NOMO-1 treated with DMSO at 0.1 percent for 48 hours (cell line): Measurements from ENCODE around the gene SUGT1.
"Not testable (repeated sequence)": the region's sequence is repeated elsewhere in the genome, so short reads cannot be mapped to it uniquely, and the experiment has no call there.

Experiments used
- DNase-seq: peaks from one replicate; lab custom pipeline; 2025; ENCODE audit not compliant: unreplicated experiment; lab: John Stamatoyannopoulos, UW

SUGT1 gene

DNA sequence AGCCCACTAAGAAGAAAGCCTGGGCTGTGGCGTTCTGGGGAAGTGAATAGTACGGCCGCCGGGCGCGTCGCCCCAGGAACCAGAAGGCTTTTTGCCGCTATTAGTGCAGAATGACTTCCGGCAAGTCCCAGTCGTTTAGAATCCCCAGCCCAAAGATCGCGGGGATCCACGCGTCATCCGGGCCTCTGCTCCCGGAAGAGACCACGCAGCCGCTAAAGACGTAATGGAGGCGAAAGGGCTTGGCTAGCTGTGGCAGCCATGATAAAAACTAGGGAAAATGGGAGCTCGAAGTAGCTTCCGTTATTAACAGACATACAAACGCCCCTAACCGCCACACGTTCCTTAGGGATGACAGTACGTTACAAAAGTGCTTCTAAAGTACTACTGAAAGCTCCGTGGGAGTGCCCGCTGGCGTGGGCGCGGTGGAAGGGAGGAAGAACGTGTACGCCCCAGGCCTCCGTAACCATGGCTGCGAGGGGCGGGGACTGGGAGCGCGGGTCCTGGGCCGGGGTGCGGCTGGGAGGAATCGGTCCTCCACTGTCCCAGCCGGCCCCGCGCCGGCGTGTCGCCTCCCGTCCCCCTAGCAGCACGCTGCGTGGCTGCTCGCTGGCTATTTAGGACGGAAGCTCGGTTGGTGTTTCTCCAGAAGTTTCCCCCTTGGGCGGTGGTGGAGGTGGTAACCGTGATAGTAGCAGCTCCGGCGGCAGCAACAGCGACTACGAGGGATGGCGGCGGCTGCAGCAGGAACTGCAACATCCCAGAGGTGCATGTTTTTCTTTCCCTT, at the start of gene SUGT1:
Gene SUGT1 (plus strand): TSS at position 641 of the 784 bp plus-strand sequence. CDS start 85 bp downstream, at position 726.
- DNase-seq = peak; percentile 95

DNA sequence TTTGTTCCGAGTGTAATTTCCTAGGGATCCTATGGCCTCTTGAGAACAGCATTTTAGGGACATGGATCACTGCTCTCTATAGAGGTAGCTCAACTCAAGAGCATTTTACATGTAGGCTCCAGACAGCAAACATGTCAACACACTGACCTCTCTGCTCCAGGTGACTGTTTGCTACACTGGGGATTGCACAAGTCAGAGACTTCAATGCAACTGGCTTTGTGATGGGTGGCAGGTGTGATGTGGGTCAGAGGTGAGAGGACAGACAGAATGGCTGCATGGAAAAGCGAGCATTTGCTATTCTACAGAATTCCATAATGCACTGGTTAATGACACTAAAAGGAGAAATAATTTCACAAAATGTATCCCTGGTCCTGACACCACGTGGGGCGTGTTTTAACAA, 49.3 kb upstream of the SUGT1 start:
- not testable (repeated sequence) for DNase-seq

DNA sequence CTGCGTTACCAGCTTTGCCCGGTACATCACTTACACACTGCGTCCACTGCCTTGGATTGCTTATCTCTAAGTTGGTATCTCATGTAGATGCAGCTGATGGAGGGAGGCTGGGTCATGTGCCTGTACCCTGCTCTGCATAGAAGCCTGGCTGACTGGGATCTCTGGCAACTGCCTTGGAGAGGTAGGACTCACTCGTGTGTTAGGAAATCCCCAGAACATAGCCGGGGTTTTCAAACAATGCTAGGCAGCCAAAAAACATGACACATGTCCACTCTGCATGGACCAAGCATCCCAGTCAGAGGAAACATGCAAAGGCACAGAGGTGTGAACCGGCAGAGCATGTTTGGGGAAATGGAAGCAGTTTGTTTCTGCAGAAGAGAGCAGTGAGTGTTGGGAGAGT, 46.5 kb upstream of the SUGT1 start:
- not testable (repeated sequence) for DNase-seq

DNA sequence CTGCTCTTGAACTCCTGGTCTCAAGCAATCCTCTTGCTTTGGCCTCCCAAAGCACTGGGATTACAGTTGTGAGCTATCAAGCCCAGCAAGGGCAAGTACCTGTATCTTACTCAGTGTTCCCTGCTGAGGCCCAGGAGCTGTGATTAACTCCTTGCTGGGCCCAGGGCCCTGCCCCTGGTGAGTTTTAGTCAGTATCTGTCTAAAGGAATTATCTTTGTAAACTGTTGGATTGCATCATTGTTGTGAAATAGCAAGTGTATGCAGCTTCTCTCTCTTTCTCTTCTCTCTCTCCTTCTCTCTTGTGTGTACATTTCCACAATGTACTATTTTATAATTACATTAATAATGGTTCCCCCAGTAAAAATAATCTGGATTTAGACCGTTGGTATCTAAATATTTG, 45.8 kb upstream of the SUGT1 start:
- peak; percentile 38 for DNase-seq

DNA sequence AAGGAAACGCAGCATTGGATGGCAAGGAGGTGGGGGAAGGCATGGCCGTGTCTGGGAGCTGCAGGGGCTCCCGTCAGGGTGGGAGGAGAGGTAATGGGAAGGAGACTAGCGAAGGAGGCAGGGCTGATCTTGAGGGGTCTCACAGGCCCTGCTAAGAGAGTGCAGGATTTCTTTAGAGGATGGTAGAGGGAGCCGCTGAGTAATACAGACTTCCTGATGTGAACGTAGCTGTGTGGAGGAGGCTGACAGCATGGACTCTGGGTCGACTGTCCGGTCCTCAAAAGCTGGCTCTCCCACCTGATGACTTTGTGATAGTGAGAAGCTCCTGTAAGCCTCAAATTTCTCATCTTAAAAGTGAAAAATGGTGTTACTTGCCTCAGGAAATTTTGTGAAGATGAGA, 44.5 kb upstream of the SUGT1 start:
- DNase-seq = not testable (repeated sequence)

DNA sequence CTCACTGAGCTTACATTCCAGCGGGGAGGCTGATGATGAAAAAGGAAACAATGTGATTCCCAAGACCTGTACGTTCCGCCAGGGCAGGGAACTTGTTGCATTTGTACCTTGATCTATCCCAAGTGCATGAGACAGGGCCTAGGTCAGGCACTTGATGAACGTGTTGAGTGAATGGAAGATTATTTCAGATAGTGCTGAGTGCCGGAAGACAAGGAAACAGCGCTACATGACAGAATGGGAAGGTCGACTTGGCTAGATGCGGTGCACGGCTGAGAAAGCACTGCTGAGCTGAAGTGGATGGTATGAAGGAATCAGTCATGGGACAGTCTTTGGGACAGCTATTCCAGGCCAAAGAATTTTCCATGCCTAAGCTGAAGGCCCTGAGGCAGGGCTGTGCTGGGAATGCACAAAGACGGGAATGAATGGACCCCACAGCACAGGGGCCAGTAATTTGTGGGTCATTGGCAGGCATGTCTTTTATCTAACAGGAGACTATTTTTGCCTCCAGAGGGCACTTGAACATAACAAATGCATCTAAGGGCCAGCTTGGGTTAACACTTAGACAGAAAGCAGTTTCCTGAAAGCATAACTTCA, 43.5 kb upstream of the SUGT1 start:
- peak; percentile 51 for DNase-seq

DNA sequence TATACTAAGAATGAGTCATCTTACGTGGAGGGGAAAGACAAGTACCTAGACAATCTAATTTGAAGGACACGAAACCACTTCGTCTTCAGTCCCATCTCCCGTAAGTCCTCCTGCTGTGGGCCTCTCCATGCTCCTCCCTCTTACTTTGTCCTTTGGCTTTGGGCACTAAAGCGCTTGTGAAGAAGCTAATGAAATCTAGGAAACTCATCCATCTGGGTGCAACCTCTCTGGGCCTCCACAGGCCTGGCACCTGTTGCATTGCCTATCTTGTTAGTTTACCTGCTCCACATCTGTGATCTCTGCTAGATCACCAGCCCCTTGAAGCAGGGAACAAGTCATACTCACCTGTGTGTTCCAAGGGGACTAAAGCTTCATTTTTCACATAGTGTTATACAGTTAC, 42.5 kb upstream of the SUGT1 start:
- DNase-seq = not testable (repeated sequence)

DNA sequence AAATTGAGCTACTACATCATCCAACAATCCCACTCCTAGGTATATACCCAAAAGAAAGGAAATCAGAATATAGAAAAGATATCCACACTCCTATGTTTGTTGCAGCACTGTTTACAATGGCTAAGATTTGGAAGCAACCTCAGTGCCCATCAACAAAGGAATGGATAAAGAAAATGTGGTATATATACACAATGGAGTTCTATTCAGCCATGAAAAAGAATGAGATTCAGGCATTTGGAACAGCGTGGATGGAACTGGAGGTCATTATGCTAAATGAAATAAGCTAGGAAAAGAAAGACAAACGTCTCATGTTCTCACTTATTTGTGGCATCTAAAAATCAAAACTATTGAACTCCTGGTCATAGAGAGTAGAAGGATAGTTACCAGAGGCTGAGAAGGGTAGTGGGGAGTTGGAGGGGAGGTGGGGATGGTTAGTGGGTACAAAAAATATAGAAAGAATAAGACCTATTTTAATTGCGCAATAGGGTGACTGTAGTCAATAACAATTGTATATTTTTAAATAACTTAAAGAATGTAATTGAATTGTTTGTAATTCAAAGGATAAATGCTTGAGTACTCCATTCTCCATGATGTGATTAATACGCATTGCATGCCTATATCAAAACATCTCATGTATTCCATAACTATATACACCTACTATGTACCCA, 37.4 kb upstream of the SUGT1 start:
- no peak for DNase-seq

DNA sequence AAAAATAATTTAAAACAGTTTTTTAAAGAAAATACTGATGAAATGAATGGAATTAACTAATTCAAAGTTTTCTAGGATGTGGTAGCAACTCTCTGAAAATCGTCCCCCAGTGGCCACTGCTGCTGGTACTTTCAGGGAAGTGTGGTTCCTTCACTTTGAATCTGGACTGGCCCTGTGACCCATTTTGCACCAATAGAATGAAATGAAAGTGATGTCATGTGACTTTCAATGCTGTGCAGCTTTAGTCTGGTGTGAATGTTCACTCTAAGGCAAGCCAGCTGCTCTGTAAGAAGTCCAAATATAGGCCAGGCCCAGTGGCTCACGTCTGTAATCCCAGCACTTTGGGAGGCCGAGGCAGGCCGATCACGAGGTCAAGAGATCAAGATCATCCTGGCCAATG, 36.8 kb upstream of the SUGT1 start:
- no peak for DNase-seq

DNA sequence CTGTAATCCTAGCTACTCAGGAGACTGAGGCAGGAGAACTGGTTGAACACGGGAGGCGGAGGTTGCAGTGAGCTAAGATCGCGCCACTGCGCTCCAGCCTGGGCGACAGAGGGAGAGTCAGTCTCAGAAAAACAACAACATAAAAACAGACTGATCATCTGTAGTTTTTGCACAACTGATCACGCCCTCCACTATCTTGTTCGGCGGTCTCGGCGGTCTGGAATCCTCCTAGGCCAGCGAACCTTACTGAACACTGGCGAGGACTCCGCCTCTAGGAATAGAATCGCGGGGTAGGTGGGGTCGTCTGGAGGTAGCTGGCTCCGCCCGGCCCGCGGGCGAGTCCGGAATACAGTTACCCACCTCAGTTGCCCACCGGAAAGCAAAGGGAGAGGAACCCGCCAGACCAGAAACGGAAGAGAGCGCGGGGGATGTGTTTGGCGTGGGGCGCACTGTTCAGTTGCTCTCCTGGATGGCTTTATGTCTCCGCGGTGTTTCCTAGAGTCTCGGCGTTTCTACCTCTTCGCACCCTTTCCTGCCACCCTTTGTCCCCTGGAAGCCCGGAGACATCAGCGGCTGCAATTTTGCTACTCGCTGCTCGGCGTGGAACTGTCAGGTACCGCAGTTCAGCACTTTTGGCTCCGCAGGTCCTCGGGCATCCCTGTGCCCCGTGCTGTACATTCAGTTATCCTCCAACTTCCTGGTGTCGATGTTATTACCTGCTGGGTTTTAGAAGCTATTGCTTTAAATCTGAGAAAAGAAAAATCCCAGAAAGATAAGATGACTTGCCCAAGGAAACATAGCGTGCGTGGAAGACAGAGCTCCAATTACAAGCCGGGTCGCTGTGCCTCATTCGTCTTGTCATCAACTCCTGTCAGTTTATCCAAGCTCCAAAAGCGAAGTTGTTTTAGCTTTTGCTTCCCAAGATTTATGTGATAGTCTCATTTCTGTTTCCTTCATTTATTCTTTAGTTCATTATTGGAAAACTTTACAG, 35.3 kb upstream of the SUGT1 start:
- peak; percentile 87 for DNase-seq

DNA sequence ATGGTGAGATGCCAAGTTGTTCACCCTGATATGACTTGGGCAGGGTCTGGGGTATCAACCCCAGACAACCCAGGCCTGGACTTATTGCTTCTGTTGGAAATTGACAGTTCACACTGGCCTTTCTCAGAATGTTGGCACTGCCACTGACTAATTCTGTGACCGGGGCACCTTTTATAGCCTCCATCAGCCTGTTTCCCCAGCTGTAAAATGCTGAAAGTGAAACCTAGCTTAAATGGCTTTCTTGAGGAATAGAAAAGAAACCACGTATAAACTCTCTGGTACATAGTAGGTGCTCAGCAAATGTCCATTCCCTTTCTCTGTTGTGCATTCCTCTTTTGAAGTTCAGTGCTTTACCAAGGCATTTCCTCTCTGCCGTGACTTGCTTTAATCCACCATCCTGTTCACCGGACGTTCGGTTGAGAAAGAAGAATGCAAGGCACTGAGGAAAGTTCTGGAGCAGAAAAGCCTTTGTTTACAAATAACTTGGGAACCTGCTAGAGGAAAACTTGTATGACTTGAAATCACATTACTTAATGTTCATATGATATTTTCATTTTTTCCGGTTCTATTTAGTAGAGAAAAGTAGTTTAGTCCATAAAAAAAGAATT, 21.4 kb upstream of the SUGT1 start:
- DNase-seq = not testable (repeated sequence)

DNA sequence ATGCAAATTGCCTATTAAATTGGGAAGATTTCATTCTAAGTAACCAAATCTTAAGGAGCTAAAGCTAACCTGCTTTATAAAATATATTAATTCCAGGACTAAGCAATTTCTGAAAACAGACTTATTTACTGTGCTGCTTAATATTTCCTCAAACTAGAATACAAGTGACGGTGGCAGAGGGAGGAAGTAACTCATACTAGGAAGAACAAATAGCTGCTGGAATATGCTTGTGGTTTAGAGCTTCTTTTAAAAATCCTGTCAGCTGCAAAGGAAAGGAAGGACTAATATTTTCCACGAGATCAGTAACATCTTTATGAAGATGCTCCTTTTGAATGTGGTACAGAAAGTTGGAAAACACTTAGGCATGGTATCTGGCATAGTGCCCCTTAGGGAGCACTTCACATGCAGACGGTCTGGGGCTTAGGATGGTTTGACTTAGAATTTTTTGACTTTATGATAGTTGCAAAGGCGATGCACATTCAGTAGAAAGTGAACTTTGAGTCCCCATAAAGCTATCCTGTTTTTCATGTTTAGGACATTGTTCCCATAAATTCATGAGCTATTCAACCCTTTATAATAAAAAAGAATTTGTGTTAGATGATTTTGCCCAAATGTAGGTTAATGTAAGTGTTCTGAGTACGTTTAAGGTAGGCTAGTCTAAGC, 13.8 kb upstream of the SUGT1 start:
- DNase-seq = no peak

DNA sequence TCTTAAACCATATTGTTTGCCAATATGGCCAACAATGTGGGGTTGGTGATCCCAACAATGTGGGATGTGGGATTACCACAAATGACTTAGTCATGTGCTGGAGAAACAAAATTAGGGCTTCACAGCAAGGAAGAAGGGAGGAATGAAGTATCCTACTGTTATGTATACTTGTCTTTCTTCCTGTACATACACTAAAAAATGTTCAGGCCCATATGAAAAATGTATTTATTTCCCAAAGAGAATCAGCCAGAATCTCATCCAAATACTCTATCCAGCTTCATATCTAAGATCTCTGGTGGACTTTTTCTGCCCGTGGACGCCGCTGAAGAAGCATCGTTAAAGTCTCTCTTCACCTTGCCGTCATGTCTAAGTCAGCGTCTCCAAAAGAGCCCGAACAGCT, 10.5 kb upstream of the SUGT1 start, which contains the start of gene HNRNPA1L2:
Gene HNRNPA1L2 (plus strand): TSS at position 301 of the 400 bp plus-strand sequence. CDS start 62 bp downstream, at position 363.
- DNase-seq = no peak

DNA sequence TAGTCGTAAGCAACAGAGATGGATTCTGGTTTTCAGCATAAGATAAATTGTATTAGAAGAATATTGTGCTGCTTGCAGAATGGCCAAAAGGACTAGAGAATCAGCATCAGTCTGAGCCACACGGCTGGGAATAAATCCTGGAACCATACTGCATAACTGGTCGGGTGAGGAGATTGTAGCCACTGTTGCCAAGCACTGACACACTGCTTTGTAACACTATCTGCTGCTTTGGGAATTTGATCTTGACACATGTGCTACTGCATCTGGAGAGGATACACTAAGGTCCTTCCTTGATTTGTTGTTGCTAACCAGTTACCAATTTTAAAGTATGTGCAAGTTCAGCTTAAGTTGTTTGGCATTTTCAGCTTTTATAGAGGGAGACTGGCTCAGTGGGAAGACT, 8.5 kb upstream of the SUGT1 start:
- no peak for DNase-seq

DNA sequence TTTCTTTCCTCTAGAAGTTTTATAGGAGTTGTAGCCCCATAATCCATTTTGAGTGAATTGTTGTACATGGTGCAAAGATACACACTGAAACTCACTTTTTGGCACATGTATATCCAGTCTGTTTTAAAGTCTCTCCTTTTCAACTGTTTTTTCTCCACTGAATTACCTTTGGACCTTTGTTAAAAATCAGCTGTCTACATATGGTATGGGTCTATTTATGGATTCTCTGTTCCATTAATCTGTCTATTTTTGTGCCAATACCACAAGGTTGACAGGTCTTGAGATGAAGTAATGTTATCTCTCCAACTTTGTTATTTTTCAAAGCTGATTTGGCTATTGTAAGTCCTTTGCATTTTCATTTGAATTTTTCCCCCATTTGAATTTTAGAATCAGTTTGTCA, 5.7 kb upstream of the SUGT1 start:
- DNase-seq = no peak

DNA sequence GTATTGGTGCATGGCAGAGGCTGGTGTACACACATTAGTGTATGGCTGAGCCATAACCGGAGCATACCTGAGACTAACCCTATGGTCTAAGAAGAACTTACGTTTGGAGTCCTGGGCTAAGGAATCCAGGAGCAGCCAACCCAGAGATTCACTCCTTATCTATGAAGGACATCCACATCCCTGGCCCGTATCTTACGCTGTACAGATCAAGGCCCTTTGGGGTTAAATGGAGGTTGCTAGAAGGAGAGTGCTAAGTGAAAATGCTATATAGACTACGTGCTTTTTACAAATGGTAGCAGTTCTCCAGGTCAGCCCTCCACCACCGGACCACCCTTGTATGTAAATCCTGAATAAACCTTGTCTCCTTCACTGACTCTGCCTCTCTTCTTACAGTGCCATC, 1.9 kb upstream of the SUGT1 start:
- no peak for DNase-seq

DNA sequence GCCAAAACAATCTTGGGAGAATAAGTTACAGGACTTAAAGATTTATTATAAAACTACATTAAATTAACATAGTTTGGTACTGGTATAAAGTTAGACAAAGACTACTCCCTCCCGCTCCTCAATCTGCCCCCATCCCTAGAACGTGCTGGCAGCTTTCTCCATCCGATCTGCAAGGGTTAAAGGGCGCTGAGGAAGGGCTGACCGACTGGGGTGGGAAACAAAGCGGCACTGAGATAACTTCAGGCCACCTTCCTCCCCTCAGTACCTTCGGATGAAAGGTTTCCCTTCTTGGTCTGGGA, 790 bp upstream of the SUGT1 start:
- no peak for DNase-seq

DNA sequence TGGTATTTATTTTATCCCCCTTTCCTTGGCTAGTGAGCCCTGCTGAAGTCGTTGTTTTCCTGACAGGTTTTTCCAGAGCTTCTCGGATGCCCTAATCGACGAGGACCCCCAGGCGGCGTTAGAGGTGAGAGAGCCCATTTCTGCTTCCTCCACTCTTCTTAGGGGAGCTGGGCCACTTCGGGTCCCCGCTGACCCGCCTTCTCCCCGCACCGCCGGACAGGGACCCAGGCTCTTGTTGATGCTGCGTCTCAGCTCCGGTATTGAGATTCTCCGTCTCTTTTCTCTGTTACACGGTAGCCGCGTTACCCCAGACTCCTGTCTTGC, 306 bp downstream of the SUGT1 start:
- DNase-seq = no peak

DNA sequence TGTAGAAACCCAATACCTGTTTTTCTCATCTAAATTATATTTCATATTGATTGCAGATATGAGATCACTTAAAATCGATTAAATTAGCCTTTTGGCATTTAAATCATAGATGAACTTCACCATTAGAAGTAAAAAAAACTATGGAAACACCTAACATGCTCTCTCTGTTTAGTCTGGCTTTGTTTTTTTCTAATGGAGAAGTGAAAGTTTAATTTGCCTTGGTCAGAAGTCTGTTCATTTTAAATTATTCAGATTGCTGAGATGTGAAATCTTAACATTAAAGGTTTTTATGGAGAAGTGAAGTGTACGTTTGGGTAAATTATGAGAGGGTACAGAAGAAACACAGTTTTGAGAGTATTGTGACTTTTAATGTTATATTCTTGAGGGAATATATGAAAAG, 6.7 kb downstream of the SUGT1 start:
- no peak for DNase-seq

DNA sequence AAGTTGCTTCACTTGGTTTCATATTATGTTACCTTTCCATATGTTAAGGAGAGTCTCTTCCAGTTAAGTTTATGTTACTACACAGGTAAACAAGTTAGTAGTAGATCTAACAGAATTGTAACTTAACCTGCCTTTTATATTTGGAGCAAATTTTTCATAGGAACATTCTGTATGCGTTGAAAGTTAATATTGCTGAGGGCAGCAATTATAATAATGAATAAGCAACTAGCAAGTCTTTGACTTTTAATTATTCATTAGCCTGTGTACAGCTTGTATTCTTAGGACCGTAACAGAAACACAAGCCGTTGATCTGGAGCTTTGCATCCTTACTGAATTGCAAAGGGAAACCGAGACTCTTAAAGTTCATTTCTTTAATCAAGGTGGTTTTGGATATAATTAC, 11.6 kb downstream of the SUGT1 start:
- DNase-seq = no peak
